Measurements from ENCODE around the gene UBE3B.

UBE3B gene

GRCh38 chr12:109561711-109562030, 84.2 kb downstream of the UBE3B start:
- H3K9ac ChIP-seq (ENCODE audit: low read depth, low read length, poor library complexity, severe bottlenecking), result no peak overlapping the region
- H3K9me2 ChIP-seq (replicated peaks; ENCODE audit: low read depth, low read length), result no peaks in the 10 kb centered on the region
- H3K4me2 ChIP-seq (ENCODE audit: low read depth, low read length, poor library complexity, severe bottlenecking), result no peak overlapping the region
- no peaks in the 10 kb centered on the region for H4K20me1 ChIP-seq (ENCODE audit: insufficient read depth, low read length, poor library complexity, severe bottlenecking)
- no peaks in the 10 kb centered on the region for H3K79me2 ChIP-seq (ENCODE audit: insufficient read depth, low read length)
- H3K9me3 ChIP-seq (ENCODE audit: insufficient read depth, low read depth, low read length), result no peaks in the 10 kb centered on the region
- peaks cover 9% of the 10 kb centered on the region for H3K4me1 ChIP-seq (ENCODE audit: insufficient read depth, low read length, poor library complexity, severe bottlenecking)
- peaks cover 29% of the 10 kb centered on the region; the same call in 1 of the 2 replicates for H3K36me3 ChIP-seq (ENCODE audit: insufficient read depth, low read length)
- H3F3A ChIP-seq (ENCODE audit: low read depth), result no peaks in the 10 kb centered on the region
- no peaks in the 10 kb centered on the region for H3K27me3 ChIP-seq (ENCODE audit: insufficient read depth, low read length, poor library complexity, severe bottlenecking)
- H3K4me3 ChIP-seq (ENCODE audit: low read length, poor library complexity, severe bottlenecking), result no peak overlapping the region
- no peak for TF ChIP-seq EZH2phosphoT487 (IDR thresholded peaks at IDR 0.05; ENCODE audit: borderline replicate concordance)
- TF ChIP-seq, protein P1, sequence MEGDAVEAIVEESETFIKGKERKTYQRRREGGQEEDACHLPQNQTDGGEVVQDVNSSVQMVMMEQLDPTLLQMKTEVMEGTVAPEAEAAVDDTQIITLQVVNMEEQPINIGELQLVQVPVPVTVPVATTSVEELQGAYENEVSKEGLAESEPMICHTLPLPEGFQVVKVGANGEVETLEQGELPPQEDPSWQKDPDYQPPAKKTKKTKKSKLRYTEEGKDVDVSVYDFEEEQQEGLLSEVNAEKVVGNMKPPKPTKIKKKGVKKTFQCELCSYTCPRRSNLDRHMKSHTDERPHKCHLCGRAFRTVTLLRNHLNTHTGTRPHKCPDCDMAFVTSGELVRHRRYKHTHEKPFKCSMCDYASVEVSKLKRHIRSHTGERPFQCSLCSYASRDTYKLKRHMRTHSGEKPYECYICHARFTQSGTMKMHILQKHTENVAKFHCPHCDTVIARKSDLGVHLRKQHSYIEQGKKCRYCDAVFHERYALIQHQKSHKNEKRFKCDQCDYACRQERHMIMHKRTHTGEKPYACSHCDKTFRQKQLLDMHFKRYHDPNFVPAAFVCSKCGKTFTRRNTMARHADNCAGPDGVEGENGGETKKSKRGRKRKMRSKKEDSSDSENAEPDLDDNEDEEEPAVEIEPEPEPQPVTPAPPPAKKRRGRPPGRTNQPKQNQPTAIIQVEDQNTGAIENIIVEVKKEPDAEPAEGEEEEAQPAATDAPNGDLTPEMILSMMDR (conservative IDR thresholded peaks at IDR 0.05; ENCODE audit: low read length), result no peak
- no peak overlapping the region for H2AFZ ChIP-seq (ENCODE audit: low read length)

GRCh38 chr12:109562871-109563270, 85.4 kb downstream of the UBE3B start:
- no peak overlapping the region for H3K4me3 ChIP-seq (ENCODE audit: low read length, poor library complexity, severe bottlenecking)
- peaks cover 9% of the 10 kb centered on the region for H3K4me1 ChIP-seq (ENCODE audit: insufficient read depth, low read length, poor library complexity, severe bottlenecking)
- H3K79me2 ChIP-seq (ENCODE audit: insufficient read depth, low read length), result no peaks in the 10 kb centered on the region
- H3K27me3 ChIP-seq (ENCODE audit: insufficient read depth, low read length, poor library complexity, severe bottlenecking), result no peaks in the 10 kb centered on the region
- H3K36me3 ChIP-seq (ENCODE audit: insufficient read depth, low read length), result peaks cover 29% of the 10 kb centered on the region; the same call in 1 of the 2 replicates
- H2AFZ ChIP-seq (ENCODE audit: low read length), result no peak overlapping the region
- H3K9me3 ChIP-seq (ENCODE audit: insufficient read depth, low read depth, low read length), result no peaks in the 10 kb centered on the region
- H4K20me1 ChIP-seq (ENCODE audit: insufficient read depth, low read length, poor library complexity, severe bottlenecking), result no peaks in the 10 kb centered on the region
- H3K9ac ChIP-seq (ENCODE audit: low read depth, low read length, poor library complexity, severe bottlenecking), result no peak overlapping the region
- H3F3A ChIP-seq (ENCODE audit: low read depth), result no peaks in the 10 kb centered on the region
- no peaks in the 10 kb centered on the region for H3K9me2 ChIP-seq (replicated peaks; ENCODE audit: low read depth, low read length)
- TF ChIP-seq, protein P1 (conservative IDR thresholded peaks at IDR 0.05; ENCODE audit: low read length), result no peak
- no peak for TF ChIP-seq EZH2phosphoT487 (IDR thresholded peaks at IDR 0.05; ENCODE audit: borderline replicate concordance)
- no peak overlapping the region for H3K4me2 ChIP-seq (ENCODE audit: low read depth, low read length, poor library complexity, severe bottlenecking)

DNA sequence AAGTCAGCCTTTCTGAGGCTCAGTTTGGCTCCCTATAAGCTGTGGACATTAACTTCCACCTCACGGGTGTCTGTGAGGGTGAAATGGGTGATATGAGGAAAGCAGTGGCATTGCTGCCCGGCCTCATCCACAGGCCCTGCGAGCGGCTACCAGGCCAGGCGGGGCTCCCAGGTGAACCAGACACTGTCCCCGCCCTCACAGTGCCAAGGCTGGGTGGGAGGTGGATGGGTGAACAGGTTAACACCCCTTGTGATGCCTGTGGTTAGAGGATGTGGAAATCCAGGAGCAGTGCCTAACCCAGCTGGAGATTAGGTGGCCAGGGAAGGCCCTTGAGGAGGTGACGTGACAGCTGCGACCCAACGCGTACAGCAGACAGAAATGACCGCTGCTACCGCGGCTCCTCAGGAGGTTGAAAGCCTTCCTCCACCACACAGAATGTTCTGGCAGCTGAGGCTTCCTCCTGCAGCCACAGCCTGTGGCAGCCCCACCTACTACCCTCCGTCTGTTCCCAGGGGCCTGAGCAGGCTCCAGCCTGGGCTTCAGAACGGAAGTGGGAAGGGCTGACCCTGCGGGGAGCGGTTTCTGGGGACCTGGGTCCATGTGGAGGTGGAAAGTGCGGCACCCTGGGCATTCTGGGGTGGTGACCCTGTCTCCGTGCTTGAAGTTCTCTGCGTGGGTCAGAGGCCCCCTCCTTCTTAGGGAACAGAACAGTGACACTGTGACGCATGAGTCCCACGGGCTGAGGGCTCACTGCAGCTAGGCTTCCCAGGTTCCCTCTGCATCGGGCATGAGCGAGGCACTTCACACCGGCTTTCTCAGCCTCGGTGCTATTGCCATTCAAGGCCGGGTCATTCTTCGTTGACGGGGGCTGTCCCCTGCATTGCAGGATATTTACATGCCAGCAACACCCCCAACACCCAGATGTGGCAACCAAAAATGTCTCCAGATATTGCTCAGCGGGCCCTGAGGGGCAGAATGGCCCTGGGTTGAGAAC, 86.2 kb downstream of the UBE3B start:
- Histone ChIP-seq H3K36me3 (ENCODE audit: insufficient read depth, low read length) (peaks cover 36% of the 10 kb centered on the region; the same call in 1 of the 2 replicates), H3F3A (ENCODE audit: low read depth) (no peaks in the 10 kb centered on the region), H3K79me2 (ENCODE audit: insufficient read depth, low read length) (no peaks in the 10 kb centered on the region), H3K9me3 (ENCODE audit: insufficient read depth, low read depth, low read length) (no peaks in the 10 kb centered on the region), H3K9me2 (replicated peaks; ENCODE audit: low read depth, low read length) (no peaks in the 10 kb centered on the region), H3K27me3 (ENCODE audit: insufficient read depth, low read length, poor library complexity, severe bottlenecking) (no peaks in the 10 kb centered on the region), H4K20me1 (ENCODE audit: insufficient read depth, low read length, poor library complexity, severe bottlenecking) (no peaks in the 10 kb centered on the region), H3K4me1 (ENCODE audit: insufficient read depth, low read length, poor library complexity, severe bottlenecking) (peaks cover 2% of the 10 kb centered on the region), H3K9ac (ENCODE audit: low read depth, low read length, poor library complexity, severe bottlenecking) (no peak overlapping the region), H3K4me3 (ENCODE audit: low read length, poor library complexity, severe bottlenecking) (no peak overlapping the region), H2AFZ (ENCODE audit: low read length) (no peak overlapping the region), H3K4me2 (ENCODE audit: low read depth, low read length, poor library complexity, severe bottlenecking) (no peak overlapping the region)
- TF ChIP-seq, protein P1 (conservative IDR thresholded peaks at IDR 0.05; ENCODE audit: low read length), result no peak
- no peak for TF ChIP-seq EZH2phosphoT487 (IDR thresholded peaks at IDR 0.05; ENCODE audit: borderline replicate concordance)
